Forelimb muscle (tissue), 1 donor: ENCODE measurements around the gene TUBB4A. TPM values are rescaled to one million over a fixed set of nuclear protein-coding genes. Genes with fewer than 3 reads are reported as not detected.

Experiments used
- polyA plus RNA-seq: library from polyadenylated mRNA; unstranded; fragments of 120-200 nt; gene quantifications from one replicate; pipeline ENCODE4 v1.2.1, GENCODE V29; 2013; ENCODE audit not compliant: insufficient read length

Gene TUBB4A
- polyA plus RNA-seq, 1 donor = 0.57 TPM

Other genes with a start within 250 kb of the TUBB4A start
- gene MLLT1, start 222.3 kb downstream of the TUBB4A start, polyA plus RNA-seq = 46.1 TPM
- gene ACER1, start 168.7 kb downstream of the TUBB4A start, polyA plus RNA-seq = 0.13 TPM
- gene CLPP, start 140.8 kb downstream of the TUBB4A start, polyA plus RNA-seq = 50.1 TPM
- gene ALKBH7, start 129.5 kb downstream of the TUBB4A start, polyA plus RNA-seq = 94.8 TPM
- gene PSPN, start 126.4 kb downstream of the TUBB4A start, polyA plus RNA-seq = 1.1 TPM
- gene GTF2F1, start 109.1 kb downstream of the TUBB4A start, polyA plus RNA-seq = 59.2 TPM
- 174 TPM for gene KHSRP, start 77.5 kb downstream of the TUBB4A start, polyA plus RNA-seq
- gene SLC25A41, start 68.5 kb downstream of the TUBB4A start, polyA plus RNA-seq = 0.23 TPM
- 34.2 TPM for gene SLC25A23, start 42.5 kb downstream of the TUBB4A start, polyA plus RNA-seq
- not detected for gene CRB3, start 38.0 kb downstream of the TUBB4A start, polyA plus RNA-seq
- 0.63 TPM for gene DENND1C, start 20.5 kb downstream of the TUBB4A start, polyA plus RNA-seq
- gene TNFSF9, start 28.7 kb upstream of the TUBB4A start, polyA plus RNA-seq = 0.92 TPM
- 0.72 TPM for gene CD70, start 88.8 kb upstream of the TUBB4A start, polyA plus RNA-seq
- gene TNFSF14, start 167.9 kb upstream of the TUBB4A start, polyA plus RNA-seq = 0.11 TPM
- 3.4 TPM for gene C3, start 218.3 kb upstream of the TUBB4A start, polyA plus RNA-seq
- 28.3 TPM for gene GPR108, start 235.3 kb upstream of the TUBB4A start, polyA plus RNA-seq
- 58.5 TPM for gene TRIP10, start 237.4 kb upstream of the TUBB4A start, polyA plus RNA-seq